ENCODE data around the gene VWA2. TPM values are rescaled to one million over a fixed set of nuclear protein-coding genes. Genes with fewer than 3 reads are reported as not detected.

The VWA2 gene
- total RNA-seq, 1 experiment from 2014 or later, result not detected

GRCh38 chr10:114260366-114260765 lies 21.3 kb downstream of the VWA2 start:
- intact Hi-C loops (cut with micrococcal nuclease), result no loop called here
- Histone ChIP-seq H2AFZ (ENCODE audit: low read depth, low read length, poor library complexity, severe bottlenecking) (no peak overlapping the region), H3K9me3 (ENCODE audit: control insufficient read depth in 1 of 2, insufficient read depth in 1 of 2, low read depth in 1 of 2, low read length in 2 of 2) (no peaks in the 10 kb centered on the region), H3K27me3 (ENCODE audit: insufficient read depth, low read length) (no peaks in the 10 kb centered on the region), H3K36me3 (ENCODE audit: control insufficient read depth in 1 of 2, insufficient read depth in 2 of 2, low read length in 2 of 2) (no peaks in the 10 kb centered on the region), H3K79me2 (ENCODE audit: insufficient read depth, low read length) (no peaks in the 10 kb centered on the region), H3K4me1 (ENCODE audit: control insufficient read depth in 1 of 2, insufficient read depth in 2 of 2, low read length in 2 of 2) (0 out of 4 replicates have a peak, but pooled peaks cover 0 to 3% of the 10 kb centered on the region in 2 experiments), H3K9me2 (ENCODE audit: insufficient read depth) (no peaks in the 10 kb centered on the region), H3K4me2 (ENCODE audit: low read length) (no peak overlapping the region), H3K4me3 (replicated peaks in 1 of 2; ENCODE audit: low read depth in 1 of 2, low read length in 2 of 2) (no peak overlapping the region), H3K9ac (ENCODE audit: low read length) (no peak overlapping the region), H4K20me1 (ENCODE audit: insufficient read depth) (no peaks in the 10 kb centered on the region), H3K27ac (ENCODE audit: low read depth, low read length) (no peak overlapping the region)
- CTCF ChIA-PET, result no interaction called here
- no TSS peak for BruUV-seq (replicated peaks)
- POLR2A ChIA-PET, result no interaction called here
- ATAC-seq (no peak), DNase-seq (ENCODE audit: low read depth, low spot score) (no peak)
- RAD21 ChIA-PET (ENCODE audit: low non-redundant PET in 1 of 2, low total read pairs in 2 of 2, uncharacterized antibody in 2 of 2, unreplicated experiment in 2 of 2), result no interaction called here
- TF ChIP-seq, protein P1, sequence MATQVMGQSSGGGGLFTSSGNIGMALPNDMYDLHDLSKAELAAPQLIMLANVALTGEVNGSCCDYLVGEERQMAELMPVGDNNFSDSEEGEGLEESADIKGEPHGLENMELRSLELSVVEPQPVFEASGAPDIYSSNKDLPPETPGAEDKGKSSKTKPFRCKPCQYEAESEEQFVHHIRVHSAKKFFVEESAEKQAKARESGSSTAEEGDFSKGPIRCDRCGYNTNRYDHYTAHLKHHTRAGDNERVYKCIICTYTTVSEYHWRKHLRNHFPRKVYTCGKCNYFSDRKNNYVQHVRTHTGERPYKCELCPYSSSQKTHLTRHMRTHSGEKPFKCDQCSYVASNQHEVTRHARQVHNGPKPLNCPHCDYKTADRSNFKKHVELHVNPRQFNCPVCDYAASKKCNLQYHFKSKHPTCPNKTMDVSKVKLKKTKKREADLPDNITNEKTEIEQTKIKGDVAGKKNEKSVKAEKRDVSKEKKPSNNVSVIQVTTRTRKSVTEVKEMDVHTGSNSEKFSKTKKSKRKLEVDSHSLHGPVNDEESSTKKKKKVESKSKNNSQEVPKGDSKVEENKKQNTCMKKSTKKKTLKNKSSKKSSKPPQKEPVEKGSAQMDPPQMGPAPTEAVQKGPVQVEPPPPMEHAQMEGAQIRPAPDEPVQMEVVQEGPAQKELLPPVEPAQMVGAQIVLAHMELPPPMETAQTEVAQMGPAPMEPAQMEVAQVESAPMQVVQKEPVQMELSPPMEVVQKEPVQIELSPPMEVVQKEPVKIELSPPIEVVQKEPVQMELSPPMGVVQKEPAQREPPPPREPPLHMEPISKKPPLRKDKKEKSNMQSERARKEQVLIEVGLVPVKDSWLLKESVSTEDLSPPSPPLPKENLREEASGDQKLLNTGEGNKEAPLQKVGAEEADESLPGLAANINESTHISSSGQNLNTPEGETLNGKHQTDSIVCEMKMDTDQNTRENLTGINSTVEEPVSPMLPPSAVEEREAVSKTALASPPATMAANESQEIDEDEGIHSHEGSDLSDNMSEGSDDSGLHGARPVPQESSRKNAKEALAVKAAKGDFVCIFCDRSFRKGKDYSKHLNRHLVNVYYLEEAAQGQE (IDR thresholded peaks at IDR 0.05; ENCODE audit: low read depth), result no peak

DNA sequence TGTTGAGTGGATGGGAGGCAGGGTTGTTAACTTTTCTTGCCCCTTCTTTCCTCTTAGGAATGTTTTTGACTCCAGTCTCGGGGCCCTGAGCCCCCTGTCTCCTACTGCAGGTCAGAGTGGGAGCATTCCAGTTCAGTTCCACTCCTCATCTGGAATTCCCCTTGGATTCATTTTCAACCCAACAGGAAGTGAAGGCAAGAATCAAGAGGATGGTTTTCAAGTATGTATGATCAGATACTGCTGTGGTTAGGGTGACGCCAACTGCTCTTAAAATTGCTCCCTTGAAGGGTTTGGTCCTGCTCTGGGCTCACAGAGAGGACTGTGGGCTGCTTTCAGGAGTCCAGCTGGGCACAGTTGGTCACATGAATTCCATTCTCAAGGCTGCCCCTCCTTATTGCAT lies 22.0 kb downstream of the VWA2 start:
- CTCF ChIA-PET, result no interaction called here
- H3K4me3 ChIP-seq (replicated peaks in 1 of 2; ENCODE audit: low read depth in 1 of 2, low read length in 2 of 2), result no peak overlapping the region
- no peak for ATAC-seq
- POLR2A ChIA-PET, result no interaction called here
- no peak overlapping the region for H3K9ac ChIP-seq (ENCODE audit: low read length)
- no peak overlapping the region for H2AFZ ChIP-seq (ENCODE audit: low read depth, low read length, poor library complexity, severe bottlenecking)
- no peak overlapping the region for H3K4me2 ChIP-seq (ENCODE audit: low read length)
- DNase-seq (ENCODE audit: low read depth, low spot score), result no peak
- no peaks in the 10 kb centered on the region for H4K20me1 ChIP-seq (ENCODE audit: insufficient read depth)
- 0 out of 4 replicates have a peak, but pooled peaks cover 0 to 3% of the 10 kb centered on the region in 2 experiments for H3K4me1 ChIP-seq (ENCODE audit: control insufficient read depth in 1 of 2, insufficient read depth in 2 of 2, low read length in 2 of 2)
- no peaks in the 10 kb centered on the region for H3K9me3 ChIP-seq (ENCODE audit: control insufficient read depth in 1 of 2, insufficient read depth in 1 of 2, low read depth in 1 of 2, low read length in 2 of 2)
- no peak for TF ChIP-seq SP1 (IDR thresholded peaks at IDR 0.05; ENCODE audit: low read depth)
- TF ChIP-seq, protein P2, sequence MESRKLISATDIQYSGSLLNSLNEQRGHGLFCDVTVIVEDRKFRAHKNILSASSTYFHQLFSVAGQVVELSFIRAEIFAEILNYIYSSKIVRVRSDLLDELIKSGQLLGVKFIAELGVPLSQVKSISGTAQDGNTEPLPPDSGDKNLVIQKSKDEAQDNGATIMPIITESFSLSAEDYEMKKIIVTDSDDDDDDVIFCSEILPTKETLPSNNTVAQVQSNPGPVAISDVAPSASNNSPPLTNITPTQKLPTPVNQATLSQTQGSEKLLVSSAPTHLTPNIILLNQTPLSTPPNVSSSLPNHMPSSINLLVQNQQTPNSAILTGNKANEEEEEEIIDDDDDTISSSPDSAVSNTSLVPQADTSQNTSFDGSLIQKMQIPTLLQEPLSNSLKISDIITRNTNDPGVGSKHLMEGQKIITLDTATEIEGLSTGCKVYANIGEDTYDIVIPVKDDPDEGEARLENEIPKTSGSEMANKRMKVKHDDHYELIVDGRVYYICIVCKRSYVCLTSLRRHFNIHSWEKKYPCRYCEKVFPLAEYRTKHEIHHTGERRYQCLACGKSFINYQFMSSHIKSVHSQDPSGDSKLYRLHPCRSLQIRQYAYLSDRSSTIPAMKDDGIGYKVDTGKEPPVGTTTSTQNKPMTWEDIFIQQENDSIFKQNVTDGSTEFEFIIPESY (IDR thresholded peaks at IDR 0.05; ENCODE audit: extremely low read depth, insufficient replicate concordance, low read length), result no peak
- no peak for TF ChIP-seq ZFX (IDR thresholded peaks at IDR 0.05)
- TF ChIP-seq CEBPB (IDR thresholded peaks at IDR 0.05; ENCODE audit: low read depth), result no peak
- no peak for TF ChIP-seq POLR2A (IDR thresholded peaks at IDR 0.05; ENCODE audit: borderline replicate concordance, extremely low read depth, insufficient read depth, insufficient read length)
- no peak for TF ChIP-seq JUND (IDR thresholded peaks at IDR 0.05)
- no peak for TF ChIP-seq MAX (IDR thresholded peaks at IDR 0.05)
- no peak for TF ChIP-seq EGR1 (IDR thresholded peaks at IDR 0.05; ENCODE audit: low read depth)
- TF ChIP-seq TCF7L2 (IDR thresholded peaks at IDR 0.05; ENCODE audit: borderline replicate concordance, extremely low read depth, insufficient read depth, insufficient read length), result no peak
- H3K36me3 ChIP-seq (ENCODE audit: control insufficient read depth in 1 of 2, insufficient read depth in 2 of 2, low read length in 2 of 2), result no peaks in the 10 kb centered on the region
- RAD21 ChIA-PET (ENCODE audit: low non-redundant PET in 1 of 2, low total read pairs in 2 of 2, uncharacterized antibody in 2 of 2, unreplicated experiment in 2 of 2), result no interaction called here
- BruUV-seq (replicated peaks), result no TSS peak
- no peak overlapping the region for H3K27ac ChIP-seq (ENCODE audit: low read depth, low read length)
- H3K79me2 ChIP-seq (ENCODE audit: insufficient read depth, low read length), result no peaks in the 10 kb centered on the region
- intact Hi-C loops (cut with micrococcal nuclease), result no loop called here
- H3K9me2 ChIP-seq (ENCODE audit: insufficient read depth), result no peaks in the 10 kb centered on the region
- no peaks in the 10 kb centered on the region for H3K27me3 ChIP-seq (ENCODE audit: insufficient read depth, low read length)

Measured in HCT116 (cell line).